MCF 10A (cell line): ENCODE measurements around the gene AGPAT4. TPM values are rescaled to one million over a fixed set of nuclear protein-coding genes. Genes with fewer than 3 reads are reported as not detected.

Experiments used
- BruUV-seq: library from RNA; stranded (reverse); fragments of 400-500 nt; replicated peaks from 2 replicates; lab custom pipeline; 2021; lab: Mats Ljungman, UMichigan
- CTCF ChIA-PET: fragments of 300-600 bp; sonication (Branson Sonifier 250); formaldehyde crosslinking; extraction: SDS; loops from one replicate; lab custom pipeline; 2021; ENCODE audit warnings: antibody characterized with exemption, inconsistent platforms; lab: Yijun Ruan, JAX
- POLR2A ChIA-PET: fragments of 300-600, 350-650 bp; sonication (Branson Sonifier 250); formaldehyde crosslinking; extraction: SDS; loops from one replicate; lab custom pipeline; 2020; ENCODE audit warnings: antibody characterized with exemption, inconsistent platforms; lab: Yijun Ruan, JAX
- DNase-seq: peaks from one replicate; pipeline ENCODE4 v3.0.0-alpha.2; 2018; ENCODE audit not compliant: unreplicated experiment
- H3K27ac Mint-ChIP-seq: one replicate; pipeline ENCODE4 v1.8.0; 2022; ENCODE audit warnings: mild to moderate bottlenecking, low read depth, mixed read lengths; ENCODE audit not compliant: unreplicated experiment
- H3K27me3 Mint-ChIP-seq: one replicate; pipeline ENCODE4 v1.8.0; 2022; ENCODE audit warnings: mixed read lengths; ENCODE audit not compliant: insufficient read depth, unreplicated experiment
- H3K36me3 Mint-ChIP-seq: one replicate; pipeline ENCODE4 v1.8.0; 2022; ENCODE audit warnings: mild to moderate bottlenecking, moderate library complexity, mixed read lengths; ENCODE audit not compliant: insufficient read depth, unreplicated experiment
- H3K4me1 Mint-ChIP-seq: one replicate; pipeline ENCODE4 v1.8.0; 2022; ENCODE audit warnings: mixed read lengths; ENCODE audit not compliant: insufficient read depth, unreplicated experiment
- H3K4me3 Mint-ChIP-seq: one replicate; pipeline ENCODE4 v1.8.0; 2022; ENCODE audit warnings: mild to moderate bottlenecking, moderate library complexity, mixed read lengths; ENCODE audit not compliant: unreplicated experiment
- H3K9me3 Mint-ChIP-seq: one replicate; pipeline ENCODE4 v1.8.0; 2022; ENCODE audit warnings: mixed read lengths; ENCODE audit not compliant: unreplicated experiment
- CTCF ChIP-seq: fragments of 200-600 bp; IDR thresholded peaks from one replicate; pipeline ENCODE4 v1.8.0; 2022; ENCODE audit warnings: antibody characterized with exemption, mild to moderate bottlenecking; ENCODE audit not compliant: unreplicated experiment
- intact Hi-C: fragments of 100-400 bp; cut with micrococcal nuclease; formaldehyde crosslinking; loops from 2 replicates; pipeline ENCODE4 v1.14.1; 2022
- total RNA-seq: library from RNA; stranded (reverse); gene quantifications from 2 replicates; pipeline ENCODE4 v1.2.3, GENCODE V29; 2022

AGPAT4 gene
- total RNA-seq, 1 experiment from 2014 or later, result 5.6 TPM

- no peak overlapping the region for H3K4me3 Mint-ChIP-seq
- ChIA-PET CTCF (interaction anchor here (1.1 to 1.5 kb wide), 2 partner anchors 266 to 269 kb away, joined by 3 to 5 read pairs; no protein-coding TSS in a partner anchor), POLR2A (interaction anchor here (0.7 kb wide), 2 partner anchors 9 to 164 kb away, joined by 3 read pairs; no protein-coding TSS in a partner anchor)
- no peaks in the 10 kb centered on the region for H3K9me3 Mint-ChIP-seq
- no peaks in the 10 kb centered on the region for H3K27me3 Mint-ChIP-seq
- DNase-seq, result no peak
- intact Hi-C loops, result no loop called here
- H3K27ac Mint-ChIP-seq, result no peak overlapping the region
- H3K4me1 Mint-ChIP-seq, result peaks cover 11% of the 10 kb centered on the region
- peaks cover 63% of the 10 kb centered on the region for H3K36me3 Mint-ChIP-seq
- BruUV-seq, result no TSS peak
- no peak for TF ChIP-seq CTCF
Measured at GRCh38 chr6:161104966-161105365, 168.9 kb downstream of the AGPAT4 start.

- ChIA-PET CTCF (no interaction called here), POLR2A (interaction anchor here (0.8 kb wide), 1 partner anchor 11 kb away, joined by 5 read pairs; no protein-coding TSS in a partner anchor)
- no peaks in the 10 kb centered on the region for H3K9me3 Mint-ChIP-seq
- H3K27me3 Mint-ChIP-seq, result no peaks in the 10 kb centered on the region
- DNase-seq, result no peak
- no peak overlapping the region for H3K27ac Mint-ChIP-seq
- intact Hi-C loops, result no loop called here
- BruUV-seq, result no TSS peak
- TF ChIP-seq CTCF, result no peak
- H3K4me1 Mint-ChIP-seq, result peaks cover 11% of the 10 kb centered on the region
- H3K4me3 Mint-ChIP-seq, result no peak overlapping the region
- H3K36me3 Mint-ChIP-seq, result peaks cover 58% of the 10 kb centered on the region
Measured at GRCh38 chr6:161103475-161103874, 170.4 kb downstream of the AGPAT4 start.

GRCh38 chr6:161101517-161101916, 172.3 kb downstream of the AGPAT4 start:
- Mint-ChIP-seq H3K4me1 (peaks cover 11% of the 10 kb centered on the region), H3K9me3 (no peaks in the 10 kb centered on the region), H3K27me3 (no peaks in the 10 kb centered on the region), H3K4me3 (no peak overlapping the region), H3K27ac (no peak overlapping the region), H3K36me3 (peaks cover 60% of the 10 kb centered on the region)
- no TSS peak for BruUV-seq
- TF ChIP-seq CTCF, result no peak
- intact Hi-C loops, result no loop called here
- DNase-seq, result no peak
- ChIA-PET POLR2A (interaction anchor here (1.7 kb wide), 1 partner anchor 270 kb away, joined by 6 read pairs; no protein-coding TSS in a partner anchor), CTCF (interaction anchor here (0.7 to 1.5 kb wide), 11 partner anchors 9 to 369 kb away, joined by 3 to 9 read pairs (median 3); no protein-coding TSS in a partner anchor)

- ChIA-PET CTCF (interaction anchor here (0.6 kb wide), 1 partner anchor 273 kb away, joined by 3 read pairs; no protein-coding TSS in a partner anchor), POLR2A (interaction anchor here (0.7 kb wide), 1 partner anchor 1234 kb away, joined by 3 read pairs; no protein-coding TSS in a partner anchor)
- Mint-ChIP-seq H3K36me3 (peaks cover 64% of the 10 kb centered on the region), H3K9me3 (no peaks in the 10 kb centered on the region), H3K4me1 (peaks cover 16% of the 10 kb centered on the region), H3K27ac (no peak overlapping the region), H3K4me3 (no peak overlapping the region), H3K27me3 (no peaks in the 10 kb centered on the region)
- DNase-seq, result no peak
- intact Hi-C loops, result no loop called here
- TF ChIP-seq CTCF, result no peak
- BruUV-seq, result no TSS peak
Measured at GRCh38 chr6:161100072-161100471, 173.8 kb downstream of the AGPAT4 start.
